RWPE2 (cell line): ENCODE data around the gene SF3B2.
A peak's percentile ranks its signal among the peaks of the same experiment; 100 is the strongest.

Experiments used
- ATAC-seq: fragments of 200-7000 bp; cut with Tn5 transposase; 3 replicates; pipeline ENCODE4 v1.9.1; 2021; ENCODE audit warnings: low read depth
- DNase-seq: peaks from one replicate; pipeline ENCODE4 v3.0.0-alpha.2; 2020; ENCODE audit warnings: low spot score
- H3K27ac ChIP-seq: fragments of 450-650 bp; 2 replicates; pipeline ENCODE4 v1.5.1; 2017; ENCODE audit warnings: mild to moderate bottlenecking; ENCODE audit not compliant: poor library complexity, severe bottlenecking
- H3K27me3 ChIP-seq: fragments of 250-450 bp; sonication (Bioruptor Pico); 2 replicates; pipeline ENCODE4 v1.5.1; 2021; ENCODE audit warnings: mild to moderate bottlenecking, moderate library complexity; ENCODE audit not compliant: insufficient read depth, poor library complexity, severe bottlenecking
- H3K36me3 ChIP-seq: fragments of 250-450 bp; sonication (Bioruptor Pico); 2 replicates; pipeline ENCODE4 v1.5.1; 2020; ENCODE audit warnings: low read depth, mild to moderate bottlenecking, moderate library complexity
- H3K4me1 ChIP-seq: fragments of 250-450 bp; sonication (Bioruptor Pico); 2 replicates; pipeline ENCODE4 v1.5.1; 2021; ENCODE audit warnings: mild to moderate bottlenecking, moderate library complexity; ENCODE audit not compliant: insufficient read depth, poor library complexity, severe bottlenecking
- H3K4me3 ChIP-seq: fragments of 250-450 bp; sonication (Bioruptor Pico); 2 replicates; pipeline ENCODE4 v1.5.1; 2021; ENCODE audit warnings: mild to moderate bottlenecking, moderate library complexity; ENCODE audit not compliant: severe bottlenecking
- H3K9me3 ChIP-seq: fragments of 250-450 bp; sonication (Bioruptor Pico); 2 replicates; pipeline ENCODE4 v1.5.1; 2021; ENCODE audit warnings: mild to moderate bottlenecking, moderate library complexity; ENCODE audit not compliant: severe bottlenecking
- TF ChIP-seq, protein P1 (sequence below): fragments of 450-650 bp; IDR thresholded peaks from one replicate; pipeline ENCODE4 v1.5.1; 2017; ENCODE audit warnings: mild to moderate bottlenecking, moderate library complexity; ENCODE audit not compliant: poor library complexity, severe bottlenecking

Gene SF3B2

DNA sequence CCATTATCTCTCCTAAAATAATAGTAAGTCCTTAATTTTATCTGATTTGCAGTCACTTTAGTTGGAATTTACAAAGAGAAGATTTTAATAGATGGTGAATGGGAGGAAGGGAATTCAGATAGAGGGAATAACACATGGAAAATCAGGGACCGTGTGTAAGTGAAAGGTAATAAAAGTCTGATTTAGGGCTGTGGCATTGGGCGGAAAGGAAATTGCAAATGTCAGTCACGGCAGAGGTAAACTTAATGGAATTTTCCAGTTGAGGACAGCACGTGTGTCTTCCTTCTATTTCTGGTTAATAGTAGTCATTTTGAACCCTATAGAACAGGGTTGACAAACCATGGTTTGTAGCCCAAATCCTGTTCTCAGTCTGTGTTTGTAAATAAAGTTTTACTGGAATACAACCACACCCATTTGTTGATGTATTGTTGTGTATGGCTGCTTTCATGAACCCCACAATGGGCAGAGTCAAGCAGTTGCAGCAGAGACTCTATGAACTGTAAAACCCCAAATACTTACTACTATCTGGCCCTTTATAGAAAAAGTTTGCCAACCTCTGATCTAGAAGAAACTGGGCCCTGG lies 52.0 kb downstream of the SF3B2 start:
- Histone ChIP-seq H3K27ac (no peak overlapping the region), H3K27me3 (no peaks in the 10 kb centered on the region), H3K36me3 (no peaks in the 10 kb centered on the region; the same call in 1 of the 2 replicates), H3K9me3 (no peaks in the 10 kb centered on the region), H3K4me3 (no peak overlapping the region), H3K4me1 (no peaks in the 10 kb centered on the region)
- TF ChIP-seq, protein P1, sequence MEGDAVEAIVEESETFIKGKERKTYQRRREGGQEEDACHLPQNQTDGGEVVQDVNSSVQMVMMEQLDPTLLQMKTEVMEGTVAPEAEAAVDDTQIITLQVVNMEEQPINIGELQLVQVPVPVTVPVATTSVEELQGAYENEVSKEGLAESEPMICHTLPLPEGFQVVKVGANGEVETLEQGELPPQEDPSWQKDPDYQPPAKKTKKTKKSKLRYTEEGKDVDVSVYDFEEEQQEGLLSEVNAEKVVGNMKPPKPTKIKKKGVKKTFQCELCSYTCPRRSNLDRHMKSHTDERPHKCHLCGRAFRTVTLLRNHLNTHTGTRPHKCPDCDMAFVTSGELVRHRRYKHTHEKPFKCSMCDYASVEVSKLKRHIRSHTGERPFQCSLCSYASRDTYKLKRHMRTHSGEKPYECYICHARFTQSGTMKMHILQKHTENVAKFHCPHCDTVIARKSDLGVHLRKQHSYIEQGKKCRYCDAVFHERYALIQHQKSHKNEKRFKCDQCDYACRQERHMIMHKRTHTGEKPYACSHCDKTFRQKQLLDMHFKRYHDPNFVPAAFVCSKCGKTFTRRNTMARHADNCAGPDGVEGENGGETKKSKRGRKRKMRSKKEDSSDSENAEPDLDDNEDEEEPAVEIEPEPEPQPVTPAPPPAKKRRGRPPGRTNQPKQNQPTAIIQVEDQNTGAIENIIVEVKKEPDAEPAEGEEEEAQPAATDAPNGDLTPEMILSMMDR, result no peak
- DNase-seq, result no peak
- no peak for ATAC-seq

DNA sequence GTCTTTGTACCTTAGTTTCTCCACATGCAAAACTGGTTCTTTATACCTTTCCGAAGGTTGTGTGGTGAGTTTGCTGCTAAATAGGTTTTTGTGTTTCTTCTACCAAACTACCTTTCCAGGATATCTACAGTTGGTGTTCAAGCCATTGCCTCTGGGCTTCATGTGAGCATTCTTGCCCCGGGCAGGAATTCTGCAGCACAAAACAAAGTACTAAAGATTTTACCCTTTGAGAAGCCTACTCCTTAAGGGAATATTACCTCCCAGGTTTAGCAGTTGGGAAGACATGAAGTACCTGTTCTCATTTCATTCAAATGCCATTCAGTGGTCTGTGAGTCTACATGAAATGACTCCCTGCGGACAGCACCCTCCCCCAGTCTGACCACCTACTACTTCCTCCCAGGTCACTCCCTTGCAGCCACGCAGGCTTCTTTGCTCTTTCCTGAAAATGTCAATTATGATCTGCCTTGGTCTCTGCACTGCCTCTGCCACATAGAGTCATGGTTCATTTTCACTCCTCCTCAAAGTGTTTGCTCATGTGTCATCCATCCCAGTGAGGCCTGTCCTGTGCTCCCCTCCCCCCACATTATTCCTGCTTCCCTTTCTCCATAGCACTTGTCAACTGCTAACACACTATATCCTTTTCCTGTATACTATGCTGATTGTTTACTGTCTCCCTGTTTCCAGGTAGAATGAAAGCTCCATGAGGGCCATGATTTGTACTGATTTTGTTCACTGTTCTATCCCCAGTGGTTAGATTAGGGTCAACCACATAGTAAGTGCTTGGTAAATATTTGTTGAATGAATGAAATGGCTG lies 54.8 kb downstream of the SF3B2 start:
- Histone ChIP-seq H3K4me1 (peaks cover 20% of the 10 kb centered on the region), H3K36me3 (no peaks in the 10 kb centered on the region; the same call in 1 of the 2 replicates), H3K9me3 (no peaks in the 10 kb centered on the region), H3K4me3 (no peak overlapping the region), H3K27me3 (no peaks in the 10 kb centered on the region), H3K27ac (peak overlapping the region; percentile 2)
- TF ChIP-seq, protein P1, result no peak
- DNase-seq (no peak), ATAC-seq (no peak)

DNA sequence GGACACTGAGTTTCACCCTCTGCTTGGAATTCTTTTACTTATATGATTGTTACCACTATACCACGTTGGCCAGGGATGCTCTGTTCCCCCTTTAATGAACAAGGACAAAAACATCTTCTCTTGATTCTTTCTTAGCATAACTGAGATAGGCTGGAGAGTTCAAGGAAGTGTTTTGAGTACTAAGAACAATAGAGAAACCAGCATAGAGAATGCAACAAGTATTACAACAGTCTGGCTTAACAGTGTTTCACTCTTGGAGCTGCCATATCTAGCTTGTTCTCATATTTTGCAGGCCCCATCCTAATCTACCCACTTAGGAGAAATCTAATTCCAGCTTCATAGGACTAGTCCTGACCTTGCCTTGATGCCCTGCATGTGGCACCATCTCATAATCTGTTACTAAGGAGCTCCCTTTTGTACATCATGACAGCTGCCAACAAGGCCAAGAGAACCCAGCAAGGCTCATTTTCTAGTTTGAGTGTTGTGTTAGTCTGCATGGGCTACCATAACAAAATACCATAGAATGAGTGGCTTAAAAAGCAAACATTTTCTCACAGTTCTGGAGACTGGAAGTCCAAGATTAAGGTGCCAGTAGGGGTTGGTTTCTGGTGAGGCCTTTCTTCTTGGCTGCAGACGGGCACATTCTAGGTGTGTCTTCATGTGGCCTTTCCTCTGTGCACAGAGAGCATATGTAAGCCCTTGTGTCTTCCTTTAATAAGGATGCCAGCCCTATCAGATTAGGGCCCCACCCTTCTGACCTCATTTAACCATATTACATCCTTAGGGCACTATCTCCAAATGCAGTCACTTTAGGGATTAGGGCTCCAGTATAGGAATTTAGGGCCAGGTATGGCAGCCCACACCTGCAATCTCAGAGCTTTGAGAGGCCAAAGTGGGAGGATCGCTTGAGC lies 55.7 kb downstream of the SF3B2 start:
- Histone ChIP-seq H3K27ac (peak overlapping the region; percentile 2), H3K27me3 (no peaks in the 10 kb centered on the region), H3K4me3 (no peak overlapping the region), H3K4me1 (peaks cover 28% of the 10 kb centered on the region), H3K36me3 (no peaks in the 10 kb centered on the region; the same call in 1 of the 2 replicates), H3K9me3 (no peaks in the 10 kb centered on the region)
- ATAC-seq (no peak), DNase-seq (no peak)
- TF ChIP-seq, protein P1, result no peak

DNA sequence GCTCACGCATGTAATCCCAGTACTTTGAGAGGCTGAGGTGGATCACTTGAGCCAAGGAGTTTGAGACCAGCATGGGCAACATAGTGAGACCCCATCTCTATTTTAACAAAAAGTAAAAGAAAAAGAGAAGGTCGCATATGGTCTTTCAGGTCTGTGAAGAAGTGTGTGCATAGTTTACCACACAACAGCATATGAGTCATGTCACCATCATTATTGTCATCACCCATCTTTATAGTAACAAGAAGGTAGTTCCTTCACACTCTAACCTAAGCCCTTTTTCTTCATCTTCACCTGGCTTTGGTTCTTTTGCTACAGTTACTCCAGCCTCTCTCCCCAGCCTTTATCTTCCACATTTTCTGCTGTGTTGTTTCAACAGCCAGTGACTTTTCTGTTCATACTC lies 57.1 kb downstream of the SF3B2 start:
- Histone ChIP-seq H3K27me3 (no peaks in the 10 kb centered on the region), H3K36me3 (no peaks in the 10 kb centered on the region; the same call in 1 of the 2 replicates), H3K27ac (peak overlapping the region; percentile 98), H3K9me3 (no peaks in the 10 kb centered on the region), H3K4me1 (peaks cover 41% of the 10 kb centered on the region), H3K4me3 (no peak overlapping the region)
- TF ChIP-seq, protein P1, result no peak
- no peak for ATAC-seq
- DNase-seq, result no peak
